ENCODE measurements around the gene FGF19. TPM values are rescaled to one million over a fixed set of nuclear protein-coding genes. Genes with fewer than 3 reads are reported as not detected.

The FGF19 gene
- polyA plus RNA-seq, 1 experiment = not detected

DNA sequence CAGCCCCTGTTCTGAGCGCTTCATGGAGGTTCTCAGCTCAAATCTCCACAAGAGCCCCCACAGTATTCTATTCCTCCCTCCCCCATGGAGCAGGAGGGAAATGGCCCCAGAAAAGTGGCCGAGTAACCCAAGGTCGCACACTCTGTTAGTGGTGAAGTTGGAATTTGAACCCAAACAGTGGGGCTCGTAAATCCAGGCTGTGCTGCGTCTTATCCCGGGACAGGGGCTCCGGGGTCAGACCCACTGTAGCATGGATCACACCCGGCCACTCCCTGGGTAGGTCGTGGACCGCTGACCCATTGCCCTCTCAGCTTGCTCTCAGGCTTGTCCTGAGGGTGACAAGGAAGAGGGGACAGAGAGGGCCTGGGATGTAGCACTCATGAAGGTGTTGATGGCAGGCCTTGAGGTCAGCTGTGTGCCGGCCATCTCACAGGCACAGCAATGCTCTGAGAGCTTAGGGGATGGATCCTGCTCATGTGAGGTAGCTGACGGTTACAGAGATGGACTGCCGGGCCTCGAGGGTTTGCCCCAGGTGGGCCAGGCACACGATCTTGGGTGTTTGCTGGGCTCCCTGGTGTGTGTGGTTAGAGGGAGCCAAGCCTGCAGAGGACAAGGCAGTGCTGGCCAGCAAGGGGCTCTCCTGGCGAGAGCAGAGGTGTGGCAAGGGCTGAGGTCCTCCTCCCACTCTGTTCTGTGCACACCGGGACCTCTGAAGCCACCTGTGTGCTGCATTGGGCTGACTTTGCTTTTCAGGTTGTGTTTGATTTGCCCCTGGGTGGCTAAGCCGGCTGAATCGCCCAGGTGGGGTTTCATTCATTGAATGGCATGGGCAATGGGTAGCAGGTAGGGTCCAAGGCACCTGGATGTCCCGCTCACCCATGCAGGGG lies 2.3 kb upstream of the FGF19 start:
- H3K27me3 ChIP-seq (ENCODE audit: control insufficient read depth, insufficient read depth, low read length) = peaks cover 44% of the 10 kb centered on the region
- CTCF ChIA-PET = interaction anchor here (1.2 to 2.4 kb wide), 5 partner anchors 20 to 183 kb away, joined by 3 to 7 read pairs (median 4); no protein-coding TSS in a partner anchor
- POLR2A ChIA-PET = no interaction called here
- H3K4me3 ChIP-seq (ENCODE audit: low read depth, low read length) = no peak overlapping the region
- no peaks in the 10 kb centered on the region for H3K36me3 ChIP-seq (ENCODE audit: control insufficient read depth, insufficient read depth, low read length)
- DNase-seq (ENCODE audit: low read depth) = no peak
- TF ChIP-seq, protein P1, sequence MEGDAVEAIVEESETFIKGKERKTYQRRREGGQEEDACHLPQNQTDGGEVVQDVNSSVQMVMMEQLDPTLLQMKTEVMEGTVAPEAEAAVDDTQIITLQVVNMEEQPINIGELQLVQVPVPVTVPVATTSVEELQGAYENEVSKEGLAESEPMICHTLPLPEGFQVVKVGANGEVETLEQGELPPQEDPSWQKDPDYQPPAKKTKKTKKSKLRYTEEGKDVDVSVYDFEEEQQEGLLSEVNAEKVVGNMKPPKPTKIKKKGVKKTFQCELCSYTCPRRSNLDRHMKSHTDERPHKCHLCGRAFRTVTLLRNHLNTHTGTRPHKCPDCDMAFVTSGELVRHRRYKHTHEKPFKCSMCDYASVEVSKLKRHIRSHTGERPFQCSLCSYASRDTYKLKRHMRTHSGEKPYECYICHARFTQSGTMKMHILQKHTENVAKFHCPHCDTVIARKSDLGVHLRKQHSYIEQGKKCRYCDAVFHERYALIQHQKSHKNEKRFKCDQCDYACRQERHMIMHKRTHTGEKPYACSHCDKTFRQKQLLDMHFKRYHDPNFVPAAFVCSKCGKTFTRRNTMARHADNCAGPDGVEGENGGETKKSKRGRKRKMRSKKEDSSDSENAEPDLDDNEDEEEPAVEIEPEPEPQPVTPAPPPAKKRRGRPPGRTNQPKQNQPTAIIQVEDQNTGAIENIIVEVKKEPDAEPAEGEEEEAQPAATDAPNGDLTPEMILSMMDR (IDR thresholded peaks at IDR 0.05; ENCODE audit: insufficient read depth, low read depth, low read length) = no peak

- Histone ChIP-seq H3K4me3 (ENCODE audit: low read depth, low read length) (no peak overlapping the region), H3K36me3 (ENCODE audit: control insufficient read depth, insufficient read depth, low read length) (no peaks in the 10 kb centered on the region), H3K27me3 (ENCODE audit: control insufficient read depth, insufficient read depth, low read length) (peaks cover 44% of the 10 kb centered on the region)
- CTCF ChIA-PET = interaction anchor here (1.2 to 2.4 kb wide), 5 partner anchors 93 to 183 kb away, joined by 3 to 7 read pairs (median 6); no protein-coding TSS in a partner anchor
- DNase-seq (ENCODE audit: low read depth) = no peak
- POLR2A ChIA-PET = no interaction called here
- TF ChIP-seq, protein P1 (IDR thresholded peaks at IDR 0.05; ENCODE audit: insufficient read depth, low read depth, low read length) = no peak
Observed at GRCh38 chr11:69705351-69705811, 1.6 kb upstream of the FGF19 start.

DNA sequence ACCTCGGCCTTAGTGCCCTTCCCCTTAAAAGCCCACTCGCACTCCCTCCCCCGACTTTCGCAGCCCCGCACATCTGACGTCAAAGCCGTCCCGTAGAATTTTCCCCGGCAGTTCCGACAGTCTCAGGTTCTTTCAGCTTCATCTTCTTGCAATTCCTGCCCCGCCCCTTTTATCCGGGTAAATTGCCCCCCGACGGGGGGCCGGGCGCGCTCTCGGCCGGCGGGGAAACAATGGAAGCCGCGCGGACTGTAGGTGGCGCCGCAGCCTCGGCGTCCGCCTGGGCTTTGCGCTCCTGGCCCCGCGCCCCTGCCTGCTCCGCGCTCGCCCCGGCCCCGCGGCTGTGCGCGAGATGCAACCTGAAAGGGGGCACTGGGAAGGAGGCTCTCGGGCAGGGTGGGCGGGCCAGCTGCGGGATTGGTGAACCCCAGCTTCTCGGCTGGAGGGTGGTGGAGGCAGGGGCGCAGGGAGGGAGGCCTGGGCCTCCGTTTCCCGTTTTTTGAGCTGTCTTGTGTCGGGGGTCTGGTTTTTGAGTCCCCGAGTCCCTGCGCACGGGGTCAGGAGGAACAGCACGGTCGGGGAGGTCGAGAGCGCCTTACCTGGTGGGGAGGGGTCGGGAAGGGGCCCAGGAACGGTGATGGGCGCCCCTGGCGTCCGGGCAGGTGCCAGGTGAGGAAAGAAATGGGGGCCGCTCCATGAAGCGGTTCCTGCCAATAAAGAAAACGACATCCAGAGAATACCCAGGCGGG lies 859 bp upstream of the FGF19 start:
- ChIA-PET CTCF (interaction anchor here (1.0 to 2.4 kb wide), 5 partner anchors 94 to 184 kb away, joined by 3 to 7 read pairs (median 6); no protein-coding TSS in a partner anchor), POLR2A (no interaction called here)
- no peaks in the 10 kb centered on the region for H3K36me3 ChIP-seq (ENCODE audit: control insufficient read depth, insufficient read depth, low read length)
- no peak overlapping the region for H3K4me3 ChIP-seq (ENCODE audit: low read depth, low read length)
- no peak for DNase-seq (ENCODE audit: low read depth)
- TF ChIP-seq, protein P1 (IDR thresholded peaks at IDR 0.05; ENCODE audit: insufficient read depth, low read depth, low read length) = peak; percentile 49
- H3K27me3 ChIP-seq (ENCODE audit: control insufficient read depth, insufficient read depth, low read length) = peaks cover 43% of the 10 kb centered on the region

DNA sequence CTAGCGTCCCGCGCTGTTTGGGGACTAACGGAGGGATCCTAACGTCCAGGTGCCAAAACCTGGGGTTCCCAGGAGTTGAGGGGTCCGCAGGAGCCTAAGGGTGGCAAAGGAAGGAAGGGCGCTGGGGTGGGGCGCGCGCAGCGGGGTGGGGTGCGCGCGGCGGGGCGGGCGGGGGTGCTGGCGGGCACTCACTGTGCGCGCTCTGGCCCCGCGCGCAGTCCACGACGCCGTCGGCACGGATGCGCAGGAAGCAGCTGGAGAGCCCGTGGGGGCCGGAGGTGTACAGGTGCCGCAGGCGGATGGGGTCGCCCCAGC lies 412 bp downstream of the FGF19 start:
- TF ChIP-seq, protein P1 (IDR thresholded peaks at IDR 0.05; ENCODE audit: insufficient read depth, low read depth, low read length) = no peak
- Histone ChIP-seq H3K27me3 (ENCODE audit: control insufficient read depth, insufficient read depth, low read length) (peaks cover 39% of the 10 kb centered on the region), H3K36me3 (ENCODE audit: control insufficient read depth, insufficient read depth, low read length) (no peaks in the 10 kb centered on the region), H3K4me3 (ENCODE audit: low read depth, low read length) (no peak overlapping the region)
- DNase-seq (ENCODE audit: low read depth) = no peak
- ChIA-PET POLR2A (no interaction called here), CTCF (interaction anchor here (0.8 kb wide), 1 partner anchor 12 kb away, joined by 3 read pairs; no protein-coding TSS in a partner anchor)
